HepG2 (cell line): ENCODE data around the gene RNU7-1. TPM values are rescaled to one million over a fixed set of nuclear protein-coding genes. Genes with fewer than 3 reads are reported as not detected.
A peak's percentile ranks its signal among the peaks of the same experiment; 100 is the strongest.

Source experiments
- BCL6 ChIP-seq: IDR thresholded peaks from 2 replicates; pipeline ENCODE4 v1.6.1; 2016; ENCODE audit warnings: missing genetic modification reagents, missing compliant biosample characterization
- CEBPB ChIP-seq: IDR thresholded peaks from 2 replicates; pipeline ENCODE4 v1.6.1; 2011; ENCODE audit warnings: low read depth, low read length, improper control_type of control experiment, borderline replicate concordance
- HBP1 ChIP-seq: IDR thresholded peaks from 2 replicates; pipeline ENCODE4 v1.6.1; 2016; ENCODE audit warnings: low read depth, control low read depth
- HIC2 ChIP-seq: sonication (generic); formaldehyde crosslinking; IDR thresholded peaks from 2 replicates; pipeline ENCODE4 v1.9.0; 2022; ENCODE audit warnings: low read depth, missing genetic modification reagents
- JUND ChIP-seq: sonication (generic); formaldehyde crosslinking; IDR thresholded peaks from 2 replicates; pipeline ENCODE4 v1.8.0; 2022; ENCODE audit warnings: mild to moderate bottlenecking, missing genetic modification reagents
- KDM6A ChIP-seq: IDR thresholded peaks from 2 replicates; pipeline ENCODE4 v1.6.1; 2016; ENCODE audit warnings: low read depth
- MTF1 ChIP-seq: sonication (generic); formaldehyde crosslinking; IDR thresholded peaks from 2 replicates; pipeline ENCODE4 v1.5.0; 2020; ENCODE audit warnings: missing genetic modification reagents
- MXD1 ChIP-seq: sonication (generic); formaldehyde crosslinking; IDR thresholded peaks from 2 replicates; pipeline ENCODE4 v1.4.0; 2020; ENCODE audit warnings: mild to moderate bottlenecking, missing genetic modification reagents
- NCOA2 ChIP-seq: sonication (generic); formaldehyde crosslinking; IDR thresholded peaks from 2 replicates; pipeline ENCODE4 v1.8.0; 2022; ENCODE audit warnings: inconsistent platforms
- SNAPC2 ChIP-seq: sonication (generic); formaldehyde crosslinking; IDR thresholded peaks from 2 replicates; pipeline ENCODE4 v1.8.1; 2022; ENCODE audit warnings: mild to moderate bottlenecking, missing genetic modification reagents
- STAG1 ChIP-seq: sonication (generic); formaldehyde crosslinking; IDR thresholded peaks from 2 replicates; pipeline ENCODE4 v1.4.0; 2020; ENCODE audit warnings: missing genetic modification reagents
- ZC3H13 ChIP-seq: sonication (generic); formaldehyde crosslinking; IDR thresholded peaks from 2 replicates; pipeline ENCODE4 v1.8.1; 2023; ENCODE audit warnings: mild to moderate bottlenecking, missing genetic modification reagents, moderate library complexity
- ZKSCAN5 ChIP-seq: sonication (generic); formaldehyde crosslinking; IDR thresholded peaks from 2 replicates; pipeline ENCODE4 v1.5.1; 2020; ENCODE audit warnings: mild to moderate bottlenecking, missing genetic modification reagents
- ZNF260 ChIP-seq: sonication (generic); formaldehyde crosslinking; IDR thresholded peaks from 2 replicates; pipeline ENCODE4 v1.4.0; 2020; ENCODE audit warnings: missing genetic modification reagents, low read depth, mild to moderate bottlenecking, borderline replicate concordance
- ZNF296 ChIP-seq: sonication (generic); formaldehyde crosslinking; conservative IDR thresholded peaks from 2 replicates; pipeline ENCODE4 v1.5.0; 2020; ENCODE audit warnings: mild to moderate bottlenecking, missing genetic modification reagents
- ZNF432 ChIP-seq: sonication (generic); formaldehyde crosslinking; IDR thresholded peaks from 2 replicates; pipeline ENCODE4 v1.5.0; 2020; ENCODE audit warnings: missing genetic modification reagents, mild to moderate bottlenecking, borderline replicate concordance
- ZNF598 ChIP-seq: sonication (generic); formaldehyde crosslinking; IDR thresholded peaks from 2 replicates; pipeline ENCODE4 v1.5.1; 2020; ENCODE audit warnings: mild to moderate bottlenecking, missing genetic modification reagents, borderline replicate concordance
- ZNF672 ChIP-seq: sonication (generic); formaldehyde crosslinking; IDR thresholded peaks from 2 replicates; pipeline ENCODE4 v1.8.1; 2022; ENCODE audit warnings: missing genetic modification reagents
- polyA plus RNA-seq, 8 experiments: library from polyadenylated mRNA; depleted of rRNA in 3 of 8; stranded (reverse) in 7 of 8; unstranded in 1 of 8; fragments of >200 nt; fragmentation: Illumina TruSeq in 4 of 8; extraction: Trizol in 4 of 8; gene quantifications; 2 replicates each; pipeline versions ENCODE4 v1.2.1 to v1.2.3, GENCODE V29; 2011 to 2016; ENCODE audit warnings: low read depth in 4 of 8, missing spikeins in 1 of 8, mixed read lengths in 1 of 8; ENCODE audit not compliant: insufficient read depth in 1 of 8
- total RNA-seq, 5 experiments: library from RNA; depleted of rRNA; stranded (reverse); fragments of >200 nt; fragmentation: Illumina TruSeq; extraction: Trizol; gene quantifications; 2 replicates each; pipeline ENCODE4 v1.2.3, GENCODE V29; 2016; ENCODE audit warnings: low read depth in 1 of 5
- TF ChIP-seq, protein P1 (sequence below): sonication (generic); formaldehyde crosslinking; IDR thresholded peaks from 2 replicates; pipeline ENCODE4 v1.4.0; 2020; ENCODE audit warnings: missing genetic modification reagents

RNU7-1 gene
- total and polyA plus RNA-seq, 2 of the 13 experiments (the other 11 are each of a cell fraction or from before 2014, with no cell fraction given): not detected

DNA sequence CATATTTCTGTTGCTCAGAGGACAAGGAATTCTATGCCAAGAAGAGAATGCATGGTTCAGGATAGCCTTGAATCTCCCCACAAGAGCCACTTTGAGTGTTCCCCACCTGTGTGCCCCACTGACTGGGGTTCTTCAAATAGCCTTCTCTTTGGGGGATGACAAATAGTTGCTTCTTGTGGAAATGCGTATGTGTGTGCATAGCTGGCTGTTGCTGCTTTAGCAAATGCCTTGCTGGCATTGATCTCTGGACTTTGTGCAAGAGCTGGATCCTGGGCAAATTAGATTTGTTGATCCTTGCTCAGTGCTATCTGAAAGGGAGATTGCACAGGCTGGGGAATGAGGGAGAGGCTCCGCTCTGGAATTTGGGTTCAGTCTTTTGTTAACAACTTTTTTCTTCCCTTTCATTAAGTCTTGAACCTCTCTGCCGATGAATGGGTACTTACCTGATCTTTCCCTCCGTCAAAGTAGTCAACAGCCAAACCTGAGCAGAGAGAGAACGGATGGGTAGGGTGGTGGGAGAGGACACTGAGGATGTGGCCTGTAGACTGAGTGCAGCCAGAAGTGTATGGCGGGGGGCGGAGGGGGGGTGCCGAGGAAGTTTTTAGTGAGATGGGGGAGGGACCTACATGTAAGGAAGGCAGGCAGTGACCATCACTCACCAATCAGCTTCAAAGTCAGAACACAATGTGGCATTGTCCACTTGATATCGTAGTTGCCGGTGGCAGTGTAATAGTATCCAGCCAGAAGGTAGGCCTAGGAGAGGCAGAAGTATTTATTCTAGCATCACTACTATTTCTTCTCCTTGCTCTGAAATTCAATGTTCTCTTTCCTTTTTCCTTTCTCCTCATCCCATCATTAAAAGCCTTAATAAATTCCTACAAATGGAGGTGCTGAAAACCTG, 37.8 kb downstream of the RNU7-1 start (continued):
- TF ChIP-seq SNAPC2 (no peak), ZC3H13 (CRISPR knock-in tag) (0 out of 2 replicates have a peak, but pooled peaks have one; percentile 21), ZNF432 (CRISPR knock-in tag) (no peak), STAG1 (CRISPR knock-in tag) (0 out of 2 replicates have a peak, but pooled peaks have one; percentile 16), HBP1 (CRISPR knock-in tag) (no peak), CEBPB (peak; percentile 91), HIC2 (CRISPR knock-in tag) (peak; percentile 58; the same call in 1 of the 2 replicates), ZNF672 (CRISPR knock-in tag) (no peak), MTF1 (CRISPR knock-in tag) (no peak), JUND (CRISPR knock-in tag) (no peak), ZNF598 (CRISPR knock-in tag) (no peak), BCL6 (peak; percentile 68), ZNF296 (no peak), KDM6A (CRISPR knock-in tag) (peak; percentile 90), MXD1 (no peak), ZKSCAN5 (CRISPR knock-in tag) (no peak), ZNF260 (CRISPR knock-in tag) (no peak), NCOA2 (CRISPR knock-in tag) (peak; percentile 85; the same call in 1 of the 2 replicates)
- TF ChIP-seq, protein P1, sequence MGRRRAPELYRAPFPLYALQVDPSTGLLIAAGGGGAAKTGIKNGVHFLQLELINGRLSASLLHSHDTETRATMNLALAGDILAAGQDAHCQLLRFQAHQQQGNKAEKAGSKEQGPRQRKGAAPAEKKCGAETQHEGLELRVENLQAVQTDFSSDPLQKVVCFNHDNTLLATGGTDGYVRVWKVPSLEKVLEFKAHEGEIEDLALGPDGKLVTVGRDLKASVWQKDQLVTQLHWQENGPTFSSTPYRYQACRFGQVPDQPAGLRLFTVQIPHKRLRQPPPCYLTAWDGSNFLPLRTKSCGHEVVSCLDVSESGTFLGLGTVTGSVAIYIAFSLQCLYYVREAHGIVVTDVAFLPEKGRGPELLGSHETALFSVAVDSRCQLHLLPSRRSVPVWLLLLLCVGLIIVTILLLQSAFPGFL (CRISPR knock-in tag): no peak
